ENCODE data around the gene CEP57L1. TPM values are rescaled to one million over a fixed set of nuclear protein-coding genes. Genes with fewer than 3 reads are reported as not detected.
A peak's percentile ranks its signal among the peaks of the same experiment; 100 is the strongest.
"Not testable (repeated sequence)": the region's sequence is repeated elsewhere in the genome, so short reads cannot be mapped to it uniquely, and the experiment has no call there.

Gene CEP57L1
- polyA plus RNA-seq, 12 donors = 12.4 to 39.1 (median 20.7) TPM; not detected in 1

- peak; percentile 24 for DNase-seq
Observed at GRCh38 chr6:109170333-109170732, 75.0 kb downstream of the CEP57L1 start.

DNA sequence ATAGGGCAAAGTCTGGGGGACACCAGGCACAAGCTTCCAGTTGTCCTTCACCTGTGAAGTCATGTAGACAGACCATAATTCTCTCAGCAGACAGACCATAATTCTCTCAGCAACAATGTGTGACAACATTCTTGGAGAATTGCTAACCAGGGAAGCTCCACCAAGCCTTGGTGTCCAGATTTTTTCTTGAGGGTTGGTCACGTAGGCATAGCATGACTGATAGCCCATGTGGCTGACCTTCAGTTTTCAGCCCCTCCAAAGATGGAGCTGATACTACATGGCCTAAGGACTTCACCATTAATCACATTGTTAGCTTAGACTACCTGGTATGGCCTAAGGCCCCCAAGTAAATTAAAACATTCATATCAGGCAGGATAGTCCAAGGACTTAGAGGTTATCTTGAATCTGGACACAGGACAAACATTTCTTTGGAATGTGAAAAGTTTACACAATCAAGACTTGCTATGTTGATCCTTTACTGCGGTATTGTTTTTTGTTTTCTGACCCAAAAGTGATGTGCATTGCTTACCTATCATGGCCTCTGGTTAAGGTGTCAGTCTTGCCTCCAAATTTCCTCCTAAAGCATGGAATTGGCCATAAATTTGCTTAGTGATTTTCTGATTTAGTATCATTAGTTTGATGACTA is 76.9 kb downstream of the CEP57L1 start:
- DNase-seq = no peak

DNA sequence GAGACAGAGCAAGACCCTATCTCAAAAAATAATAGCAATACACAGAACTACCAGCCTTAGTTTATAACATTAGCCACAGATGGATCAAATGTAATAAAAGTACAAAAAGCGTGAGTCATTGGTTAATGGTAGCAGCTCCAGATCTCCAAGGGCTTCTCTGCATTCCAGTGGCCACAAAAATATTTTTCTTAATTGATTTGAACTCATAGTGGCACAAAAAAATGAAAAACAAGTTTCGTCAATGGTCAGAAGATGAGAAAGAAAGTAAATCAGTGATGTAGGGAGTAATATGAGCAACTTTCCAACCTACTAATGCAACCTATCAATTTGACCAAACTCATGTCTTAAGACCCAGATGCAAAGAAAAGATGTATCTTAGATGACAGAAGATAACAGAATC is 79.6 kb downstream of the CEP57L1 start:
- no peak for DNase-seq

- no peak for DNase-seq
Observed at GRCh38 chr6:109178921-109179320, 83.6 kb downstream of the CEP57L1 start.

DNA sequence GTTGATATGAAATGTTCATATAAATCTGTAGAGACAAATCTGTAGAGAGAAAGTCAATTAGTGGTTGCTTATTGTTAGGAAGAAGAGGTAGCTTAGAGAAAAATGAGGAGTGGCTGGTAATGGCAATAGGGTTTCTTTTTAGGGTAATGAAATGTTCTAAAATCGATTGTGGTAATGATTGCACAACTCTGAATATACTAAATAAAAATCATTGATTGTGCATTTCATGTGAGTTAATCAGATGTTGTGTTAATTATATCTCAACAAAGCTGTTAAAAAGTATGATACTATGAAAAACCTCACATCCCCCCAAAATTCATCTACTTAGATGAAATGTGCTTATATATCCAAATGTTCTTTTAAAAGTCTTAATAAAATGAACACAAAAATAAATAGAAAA is 84.2 kb downstream of the CEP57L1 start:
- no peak for DNase-seq

DNA sequence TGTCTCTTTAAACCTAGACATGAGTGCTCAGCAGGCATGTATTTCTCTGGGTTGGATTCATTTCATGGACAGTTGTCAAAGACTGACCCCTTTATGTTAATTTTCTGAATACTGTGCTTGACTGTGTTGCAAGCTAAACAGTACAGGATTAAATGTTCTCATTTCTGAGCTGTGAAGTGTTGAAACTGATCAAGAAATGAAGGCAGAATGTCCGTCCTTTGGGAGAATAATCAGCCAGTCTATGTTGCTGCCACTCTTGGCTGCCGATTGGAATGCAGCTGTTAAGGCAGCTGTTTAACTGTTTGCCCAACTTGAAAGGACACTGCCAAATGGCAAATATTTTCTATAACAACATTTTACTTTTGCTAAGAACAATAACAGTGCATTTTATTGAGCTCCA is 87.3 kb downstream of the CEP57L1 start:
- DNase-seq = peak; percentile 45

GRCh38 chr6:109183109-109183650 is 87.9 kb downstream of the CEP57L1 start:
- no peak for DNase-seq

DNA sequence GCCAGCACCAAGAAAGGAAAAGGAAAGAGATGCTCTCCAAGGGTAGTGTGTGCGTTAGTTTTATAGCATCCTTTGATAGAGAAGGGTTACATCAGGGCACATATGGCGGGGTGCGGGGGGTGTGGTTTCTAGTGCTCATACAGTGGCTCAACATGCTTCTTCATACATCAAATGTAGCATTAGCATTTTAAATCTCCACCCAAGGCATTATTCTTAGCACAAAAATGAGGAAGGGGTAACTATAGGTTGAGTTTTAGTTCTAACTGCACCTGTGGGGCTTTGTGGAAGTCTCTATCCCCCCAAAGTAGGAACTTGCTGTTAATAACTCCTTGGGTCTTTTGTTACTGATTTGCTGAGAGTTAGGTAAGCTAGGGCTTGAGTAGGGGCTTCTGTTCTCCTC is 89.3 kb downstream of the CEP57L1 start:
- DNase-seq = no peak

- DNase-seq = no peak
Observed at GRCh38 chr6:109186012-109186411, 90.7 kb downstream of the CEP57L1 start.

- DNase-seq = peak; percentile 51
Observed at GRCh38 chr6:109187399-109188114, 92.2 kb downstream of the CEP57L1 start.

- no peak for DNase-seq
Observed at GRCh38 chr6:109188115-109188411, 92.8 kb downstream of the CEP57L1 start.

DNA sequence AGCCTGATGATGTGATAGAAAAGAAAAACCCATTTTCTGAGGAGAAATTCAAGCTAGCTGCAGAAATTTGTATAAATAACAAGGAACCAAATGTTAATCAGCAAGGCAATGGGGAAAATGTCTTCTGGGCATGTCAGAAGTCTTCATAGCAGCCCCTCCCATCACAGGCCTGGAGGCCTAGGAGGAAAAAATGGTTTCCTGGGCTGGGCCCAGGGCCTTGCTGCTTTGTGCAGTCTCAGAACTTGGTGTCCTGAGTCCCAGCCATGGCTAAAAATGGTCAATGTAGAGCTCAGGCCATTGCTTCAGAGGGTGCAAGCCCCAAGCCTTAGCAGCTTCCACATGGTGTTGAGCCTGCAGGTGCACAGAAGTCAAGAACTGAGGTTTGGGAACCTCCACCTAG is 96.1 kb downstream of the CEP57L1 start:
- not testable (repeated sequence) for DNase-seq

- DNase-seq = no peak
Observed at GRCh38 chr6:109192865-109193264, 97.6 kb downstream of the CEP57L1 start.

GRCh38 chr6:109194880-109195279 is 99.6 kb downstream of the CEP57L1 start:
- DNase-seq = peak; percentile 13

DNA sequence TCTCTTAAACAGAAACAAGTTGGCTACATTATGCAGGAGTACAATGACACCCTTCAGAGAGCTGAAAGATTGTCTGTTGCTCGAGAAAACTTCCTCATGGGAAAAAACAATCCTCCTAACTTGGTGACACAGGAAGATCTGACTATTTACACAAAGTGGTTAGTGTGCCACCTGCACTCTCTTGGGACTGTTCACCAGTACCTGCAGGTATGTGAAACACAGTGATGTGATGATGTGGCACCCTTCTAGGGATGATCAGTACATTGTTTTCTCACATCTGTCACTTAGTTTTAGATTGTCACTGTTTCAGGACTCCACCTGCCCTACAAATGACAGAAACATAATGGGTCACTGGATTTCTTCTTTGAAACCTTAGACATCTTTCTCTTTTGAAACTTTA is 101.8 kb downstream of the CEP57L1 start:
- DNase-seq = no peak

DNA sequence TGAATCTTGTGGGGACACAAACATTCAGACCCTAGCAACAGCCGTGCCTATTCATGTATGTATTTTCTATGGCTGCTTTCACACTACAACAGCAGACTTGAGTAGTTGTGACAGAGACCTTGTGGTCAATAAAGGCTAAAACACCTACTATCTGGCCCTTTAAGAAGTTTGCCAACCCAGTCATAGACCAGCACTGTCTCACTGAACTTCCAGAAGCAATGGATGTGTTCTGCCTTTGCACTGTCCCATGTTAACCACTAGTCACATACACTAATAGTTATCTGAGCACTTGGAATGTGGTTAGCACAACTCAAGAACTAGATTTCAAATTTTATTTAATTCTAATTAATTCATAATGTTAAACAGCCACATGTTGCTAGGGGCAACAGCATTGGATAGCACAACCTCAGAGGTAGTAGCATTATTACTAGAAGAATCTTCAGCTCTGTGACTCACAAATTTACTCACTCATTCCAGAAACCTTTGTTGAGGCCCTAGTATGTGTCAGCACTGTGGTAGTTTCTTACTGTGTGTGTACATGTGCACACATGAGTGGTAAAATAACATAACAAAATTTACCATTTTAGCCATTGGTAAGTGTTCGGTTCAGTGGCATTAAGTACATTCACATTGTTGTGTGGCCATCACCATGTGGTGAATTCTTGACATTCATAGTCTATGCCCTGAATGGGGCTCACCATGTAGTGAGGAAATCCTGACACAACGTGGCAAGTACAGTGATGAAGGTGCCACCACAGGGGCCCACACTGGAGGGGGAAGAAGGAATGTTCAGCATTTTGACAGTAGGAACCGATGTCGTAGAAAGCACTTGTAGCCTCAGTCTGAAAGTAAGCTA is 107.3 kb downstream of the CEP57L1 start:
- DNase-seq = no peak

- DNase-seq = no peak
Observed at GRCh38 chr6:109204511-109204910, 109.2 kb downstream of the CEP57L1 start.

DNA sequence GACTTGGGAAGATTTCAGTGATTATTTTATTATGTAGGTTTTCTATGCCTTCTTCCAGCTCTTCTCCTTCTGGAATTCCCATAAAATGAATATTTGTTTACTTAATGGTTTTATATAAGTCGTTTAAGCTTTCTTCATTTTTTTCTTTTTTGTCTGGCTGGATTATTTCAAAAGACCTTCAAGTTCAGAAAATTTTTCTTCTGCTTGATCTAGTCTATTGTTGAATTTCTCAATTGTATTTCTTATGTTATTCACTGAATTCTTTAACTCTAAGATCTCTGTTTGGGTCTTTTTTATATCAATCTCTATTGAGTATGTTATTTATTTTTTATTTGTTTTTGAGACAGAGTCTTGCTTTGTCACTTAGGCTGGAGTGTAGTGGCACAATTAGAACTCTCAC is 117.4 kb downstream of the CEP57L1 start:
- DNase-seq = no peak
